NOMO-1 (cell line): ENCODE results near the gene CFAP74.

Experiments used
- DNase-seq, 2 experiments: peaks; one replicate each; lab custom pipeline; 2025; ENCODE audit not compliant: unreplicated experiment in 2 of 2; lab: John Stamatoyannopoulos, UW

Gene CFAP74

DNA sequence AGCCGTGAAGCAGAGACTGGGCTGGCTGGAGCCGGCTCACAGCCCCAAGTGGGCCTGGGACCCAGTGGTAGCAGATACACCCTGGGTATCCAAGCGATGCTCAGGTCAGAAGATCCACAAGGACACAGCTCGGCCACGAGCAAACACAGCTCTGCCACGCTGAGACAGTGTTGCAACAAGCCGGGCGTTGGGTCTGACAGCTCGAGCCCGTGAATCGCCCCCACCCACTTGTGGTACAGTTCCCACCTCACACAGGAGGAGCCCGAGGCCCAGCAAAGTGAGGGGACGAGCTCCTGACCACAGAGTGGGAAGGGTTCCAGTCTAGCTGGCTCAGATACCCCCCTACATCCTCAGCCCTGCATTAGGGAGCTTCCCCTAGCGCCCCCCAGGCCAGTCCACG, 37.7 kb upstream of the CFAP74 start:
- no peak for DNase-seq

DNA sequence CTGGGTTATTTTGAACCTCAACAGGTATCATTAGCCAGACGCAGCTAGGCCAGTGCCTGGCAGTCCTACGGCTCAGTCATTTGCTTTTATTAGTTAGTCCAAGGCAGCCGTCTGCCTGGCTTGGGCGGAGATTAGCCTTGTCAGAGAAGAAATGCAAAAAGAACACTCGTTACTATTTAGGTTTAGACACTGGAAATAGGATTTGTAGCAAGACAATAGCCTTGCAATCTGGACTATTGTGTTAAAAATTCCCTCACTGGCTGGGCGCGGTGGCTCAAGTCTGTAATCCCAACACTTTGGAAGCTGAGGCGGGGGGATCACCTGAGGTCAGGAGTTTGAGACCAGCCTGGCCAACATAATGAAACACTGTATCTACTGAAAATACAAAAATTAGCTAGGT, 35.7 kb upstream of the CFAP74 start:
- DNase-seq: no peak

GRCh38 chr1:2038229-2038628, 34.6 kb upstream of the CFAP74 start:
- no peak for DNase-seq

DNA sequence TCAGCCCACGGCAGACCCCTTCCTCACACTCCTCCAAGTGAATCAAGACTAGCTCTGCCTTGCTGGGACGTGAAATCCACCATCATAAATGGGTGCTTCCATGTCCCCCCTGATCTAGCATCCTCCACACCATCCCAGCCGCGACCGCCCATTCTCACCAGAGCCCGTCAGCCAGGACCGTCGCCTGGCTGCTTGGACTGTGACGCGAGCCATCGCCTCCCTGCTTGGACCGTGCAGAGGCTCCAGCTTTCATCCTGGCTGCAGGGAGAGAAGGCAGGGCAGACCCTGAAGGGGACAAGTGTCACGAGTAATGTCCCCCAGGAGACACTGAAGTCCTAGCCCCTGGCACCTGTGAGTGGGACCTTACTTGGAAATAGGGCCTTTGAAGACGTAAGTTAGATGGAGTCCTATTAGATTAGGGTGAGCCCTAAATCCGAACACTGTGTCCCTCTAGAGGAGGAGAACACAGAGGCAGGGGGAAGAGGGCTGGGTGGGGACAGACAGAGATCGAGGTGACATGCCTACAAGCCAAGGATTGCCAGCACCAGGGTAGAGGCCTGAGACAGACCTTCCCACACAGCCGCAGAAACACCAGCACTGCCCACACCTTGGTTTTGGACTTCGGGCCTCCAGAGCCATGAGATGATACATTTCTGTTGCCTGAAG, 33.9 kb upstream of the CFAP74 start:
- DNase-seq: no peak

GRCh38 chr1:2036287-2036686, 32.7 kb upstream of the CFAP74 start:
- DNase-seq: no peak

DNA sequence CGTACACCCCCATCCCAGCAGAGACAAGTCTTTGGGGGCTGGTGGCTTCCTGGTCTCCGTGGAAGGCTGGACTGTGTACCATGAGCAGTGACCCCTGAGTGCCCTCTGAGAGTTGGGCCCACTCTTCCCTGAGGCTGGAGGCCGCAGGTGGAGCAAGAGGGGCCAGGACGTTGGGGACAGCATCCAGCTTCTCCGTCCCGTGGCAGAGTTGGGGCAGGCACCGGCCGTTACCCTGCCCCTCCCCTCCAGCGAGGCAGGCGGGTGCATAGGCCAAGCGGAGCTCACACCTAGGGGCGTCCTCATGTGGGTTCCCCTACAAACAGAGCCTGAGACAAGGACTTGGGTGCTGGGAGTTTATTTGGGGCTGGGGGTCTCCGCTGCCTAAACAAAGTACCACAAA, 29.6 kb upstream of the CFAP74 start:
- no peak for DNase-seq

- no peak for DNase-seq
These were observed 29.2 kb upstream of the CFAP74 start for GRCh38 chr1:2032737-2033136.

DNA sequence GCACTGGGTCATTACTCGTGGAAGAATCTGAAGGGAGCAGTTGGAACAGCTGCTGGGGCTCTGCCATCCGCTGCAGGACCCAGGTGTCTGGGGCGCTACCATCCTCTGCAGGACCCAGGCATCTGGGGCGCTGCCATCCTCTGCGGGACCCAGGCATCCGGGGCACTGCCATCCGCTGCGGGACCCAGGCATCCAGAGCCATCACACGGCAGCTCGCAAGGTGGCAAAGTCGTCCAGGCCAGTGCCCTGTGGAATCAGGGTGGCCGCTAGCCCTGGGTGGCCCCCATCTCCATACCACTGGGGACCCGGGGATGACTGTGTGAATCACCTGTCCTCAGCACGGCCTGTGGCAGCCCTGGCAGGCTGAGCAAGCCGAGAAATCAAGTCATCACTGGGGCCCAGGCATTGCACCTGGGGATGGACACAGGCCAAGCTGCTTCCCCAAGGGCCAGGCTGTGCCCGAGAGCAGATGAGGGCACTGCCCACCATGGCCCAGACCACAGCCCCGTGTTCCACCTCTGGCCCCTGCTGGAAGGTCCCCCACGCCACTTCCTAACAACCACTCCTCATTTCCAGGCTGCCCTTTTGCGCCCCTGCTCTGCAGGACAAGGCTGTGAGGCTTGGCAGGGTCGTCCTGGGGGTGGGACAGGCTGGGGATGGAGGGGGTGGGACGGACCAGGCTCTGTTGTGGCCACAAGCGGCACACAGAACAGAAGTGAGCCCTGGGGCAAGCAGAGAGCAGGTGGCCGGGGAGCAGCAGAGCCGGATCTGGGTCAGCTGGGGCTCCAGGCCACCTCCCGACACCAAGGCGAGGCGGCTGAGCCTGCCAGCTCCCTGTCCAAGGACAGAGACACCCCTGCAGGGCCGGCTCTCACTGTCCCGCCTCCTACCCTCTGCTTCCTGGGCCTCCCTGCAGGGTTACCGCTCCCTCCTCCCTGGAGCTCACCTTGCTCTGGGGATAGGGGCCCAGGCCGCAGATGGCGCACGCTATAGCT, 28.3 kb upstream of the CFAP74 start:
- DNase-seq: no peak

- DNase-seq: no peak
These were observed 26.7 kb upstream of the CFAP74 start for GRCh38 chr1:2030076-2030871.

- DNase-seq: no peak
These were observed 26.0 kb upstream of the CFAP74 start for GRCh38 chr1:2029561-2029960.

DNA sequence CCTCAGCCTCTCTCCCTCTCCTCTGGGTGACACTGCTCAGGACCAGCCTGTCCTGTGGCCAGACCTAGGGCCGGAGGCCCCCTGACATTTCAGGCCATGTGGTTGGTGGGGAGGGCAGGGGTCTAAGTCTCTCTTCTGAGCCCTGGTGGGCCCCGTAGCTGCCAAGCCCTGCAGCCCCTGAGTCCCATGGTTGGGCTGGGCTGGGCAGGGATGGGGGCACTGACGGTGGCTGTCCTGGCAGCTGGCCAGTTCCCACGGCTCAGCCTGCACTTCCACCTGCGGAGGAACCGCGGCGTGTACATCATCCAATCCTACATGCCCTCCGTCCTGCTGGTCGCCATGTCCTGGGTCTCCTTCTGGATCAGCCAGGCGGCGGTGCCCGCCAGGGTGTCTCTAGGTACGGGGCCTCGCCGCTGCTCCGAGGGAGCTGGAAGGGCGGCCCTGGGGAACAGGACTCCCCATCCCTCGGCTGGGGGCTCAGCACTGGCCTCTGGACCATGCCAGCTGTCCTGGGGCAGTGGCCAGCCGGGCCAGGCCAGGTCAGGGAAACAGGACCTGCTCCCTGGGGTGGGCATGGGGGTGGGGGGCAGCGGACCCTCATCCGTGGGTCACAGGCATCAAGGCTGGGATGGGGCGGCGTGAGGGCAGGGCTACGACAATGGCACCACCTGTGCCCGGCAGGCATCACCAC, 25.4 kb upstream of the CFAP74 start:
- DNase-seq: no peak

DNA sequence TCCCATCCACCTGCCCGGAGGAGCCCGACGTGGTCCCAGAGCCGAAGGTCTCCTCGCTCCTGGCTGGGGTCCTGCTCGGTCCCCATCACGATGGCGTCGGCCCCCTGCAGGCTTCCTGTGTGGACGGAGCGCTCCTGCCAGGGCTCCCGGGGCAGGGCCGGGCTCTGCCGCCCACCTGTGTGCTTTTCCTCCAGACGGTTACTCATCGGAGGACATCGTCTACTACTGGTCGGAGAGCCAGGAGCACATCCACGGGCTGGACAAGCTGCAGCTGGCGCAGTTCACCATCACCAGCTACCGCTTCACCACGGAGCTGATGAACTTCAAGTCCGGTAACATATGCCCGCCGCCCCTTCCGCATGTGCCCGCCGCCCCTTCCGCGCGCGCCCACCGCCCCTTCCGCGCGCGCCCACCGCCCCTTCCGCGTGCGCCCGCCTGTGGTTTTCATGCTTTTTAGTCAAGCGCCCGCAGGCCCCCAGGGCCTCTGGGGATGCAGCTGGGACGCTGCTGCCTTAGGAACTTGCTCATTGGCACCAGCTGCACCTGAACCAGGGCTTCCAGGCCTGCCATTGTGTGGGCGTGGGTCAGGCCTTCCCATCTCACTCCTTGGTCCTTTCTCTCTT, 24.5 kb upstream of the CFAP74 start:
- no peak for DNase-seq

DNA sequence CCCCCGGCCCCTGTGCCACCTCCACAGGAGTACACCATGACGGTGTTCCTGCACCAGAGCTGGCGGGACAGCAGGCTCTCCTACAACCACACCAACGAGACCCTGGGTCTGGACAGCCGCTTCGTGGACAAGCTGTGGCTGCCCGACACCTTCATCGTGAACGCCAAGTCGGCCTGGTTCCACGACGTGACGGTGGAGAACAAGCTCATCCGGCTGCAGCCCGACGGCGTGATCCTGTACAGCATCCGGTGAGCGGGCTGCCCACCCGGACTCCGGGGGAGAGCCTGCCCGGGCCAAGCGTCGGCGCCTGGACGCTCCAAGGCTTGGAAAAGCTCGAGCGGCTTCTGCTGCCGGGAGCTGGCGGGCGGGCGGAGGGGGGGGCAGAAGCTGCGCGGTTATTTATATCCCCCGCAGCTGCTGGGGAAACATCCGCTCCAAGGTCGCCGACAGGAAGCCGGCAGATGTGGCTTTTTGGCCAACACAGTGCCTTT, 21.9 kb upstream of the CFAP74 start:
- DNase-seq: no peak

DNA sequence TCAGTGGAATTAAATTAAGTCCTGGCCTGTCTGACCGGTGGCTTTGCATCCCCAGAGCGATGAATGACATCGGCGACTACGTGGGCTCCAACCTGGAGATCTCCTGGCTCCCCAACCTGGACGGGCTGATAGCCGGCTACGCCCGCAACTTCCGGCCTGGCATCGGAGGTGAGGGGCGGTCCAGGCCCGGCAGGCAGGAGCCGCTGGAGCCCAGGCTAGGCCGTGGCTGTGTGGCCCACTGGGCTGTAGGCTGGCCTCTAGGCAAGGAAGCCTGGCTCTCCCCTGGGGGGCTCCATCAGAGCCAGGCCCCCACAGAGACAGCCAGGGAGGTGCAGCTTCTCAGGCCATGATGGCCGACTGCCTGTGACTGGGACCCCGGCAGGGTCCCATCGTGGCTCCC, 21.3 kb upstream of the CFAP74 start:
- DNase-seq: no peak

- DNase-seq: no peak
These were observed 20.9 kb upstream of the CFAP74 start for GRCh38 chr1:2024451-2024850.

- DNase-seq: no peak
These were observed 19.6 kb upstream of the CFAP74 start for GRCh38 chr1:2023187-2023586.

GRCh38 chr1:2022063-2022770, 18.6 kb upstream of the CFAP74 start:
- DNase-seq: no peak

- no peak for DNase-seq
These were observed 18.0 kb upstream of the CFAP74 start for GRCh38 chr1:2021550-2021949.

DNA sequence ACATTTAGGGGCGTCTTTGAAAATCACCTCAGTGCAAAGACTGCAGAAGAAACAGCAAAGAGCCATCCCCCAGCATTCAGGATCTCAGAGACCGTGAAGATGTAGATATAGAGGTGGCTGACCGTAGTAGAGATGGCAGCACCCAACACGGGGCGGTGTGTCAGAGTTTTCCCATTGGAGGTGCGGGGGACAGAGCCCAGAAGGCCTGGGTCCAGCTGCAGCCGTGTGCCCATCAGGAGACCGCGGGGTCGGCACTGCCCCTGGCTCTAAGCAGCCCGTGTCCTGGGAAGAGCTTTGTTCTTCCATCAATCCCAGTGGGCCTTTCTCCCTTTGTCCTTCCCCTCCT, 16.7 kb upstream of the CFAP74 start:
- no peak for DNase-seq
